ENCODE results near the gene CCDC9. TPM values are rescaled to one million over a fixed set of nuclear protein-coding genes. Genes with fewer than 3 reads are reported as not detected.
A peak's percentile ranks its signal among the peaks of the same experiment; 100 is the strongest.

The CCDC9 gene
- total and polyA plus RNA-seq, 2 of the 8 experiments (the other 6 are each of a cell fraction or from before 2014, with no cell fraction given), result 3.7 to 29.8 TPM

- TF ChIP-seq RBBP5 (IDR thresholded peaks at IDR 0.05; ENCODE audit: borderline replicate concordance, low read depth, low read length), result no peak
- no peak for TF ChIP-seq CHD2 (IDR thresholded peaks at IDR 0.05; ENCODE audit: low read length)
- TF ChIP-seq HDAC2 (IDR thresholded peaks at IDR 0.05; ENCODE audit: borderline replicate concordance in 1 of 2, low read depth in 2 of 2, low read length in 2 of 2), result peak; percentile 4 to 52; a peak in 2 of 4 replicates
- no peak for TF ChIP-seq SP2 (IDR thresholded peaks at IDR 0.05; ENCODE audit: low read length)
- no peak for TF ChIP-seq CTBP2 (IDR thresholded peaks at IDR 0.05; ENCODE audit: borderline replicate concordance, insufficient read depth, insufficient read length, low read length)
- no peak for TF ChIP-seq SP1 (IDR thresholded peaks at IDR 0.05; ENCODE audit: low read depth, low read length)
- TF ChIP-seq RXRA (IDR thresholded peaks at IDR 0.05; ENCODE audit: insufficient read depth, low read depth, low read length), result no peak
- TF ChIP-seq USF2 (IDR thresholded peaks at IDR 0.05; ENCODE audit: low read length), result no peak
- TF ChIP-seq SIRT6 (IDR thresholded peaks at IDR 0.05; ENCODE audit: low read length), result no peak
- TF ChIP-seq CHD1 (IDR thresholded peaks at IDR 0.05; ENCODE audit: low read depth, low read length), result no peak
- no peak for TF ChIP-seq EGR1 (IDR thresholded peaks at IDR 0.05; ENCODE audit: borderline replicate concordance, low read depth, low read length)
- no peak for TF ChIP-seq NANOG (IDR thresholded peaks at IDR 0.05; ENCODE audit: insufficient read depth, low read depth, low read length, poor library complexity, severe bottlenecking)
- TF ChIP-seq POU5F1 (IDR thresholded peaks at IDR 0.05; ENCODE audit: low read depth, low read length), result no peak
- peak; percentile 46 to 89; a peak in 1 of 4 replicates for TF ChIP-seq SIN3A (conservative IDR thresholded peaks at IDR 0.05 in 1 of 2, IDR thresholded peaks at IDR 0.05 in 1 of 2; ENCODE audit: low read depth in 1 of 2, low read length in 2 of 2)
- TF ChIP-seq FOSL1 (IDR thresholded peaks at IDR 0.05; ENCODE audit: insufficient read depth, low read depth, low read length), result no peak
- TF ChIP-seq JUN (IDR thresholded peaks at IDR 0.05; ENCODE audit: low read depth, low read length), result no peak
- TF ChIP-seq EZH2 (IDR thresholded peaks at IDR 0.05; ENCODE audit: low read depth, low read length, severe bottlenecking), result no peak
- no peak for TF ChIP-seq GTF2F1 (IDR thresholded peaks at IDR 0.05; ENCODE audit: borderline replicate concordance, low read depth, low read length)
- no peak for TF ChIP-seq GABPA (IDR thresholded peaks at IDR 0.05; ENCODE audit: borderline replicate concordance, insufficient read depth, low read length)
- no peak for TF ChIP-seq JUND (IDR thresholded peaks at IDR 0.05; ENCODE audit: low read length)
- no peak for TF ChIP-seq CEBPB (IDR thresholded peaks at IDR 0.05; ENCODE audit: low read depth, low read length)
- TF ChIP-seq YY1 (IDR thresholded peaks at IDR 0.05; ENCODE audit: low read depth, low read length), result 0 out of 2 replicates have a peak, but pooled peaks have one; percentile 39
- TF ChIP-seq ASH2L (IDR thresholded peaks at IDR 0.05; ENCODE audit: low read length), result no peak
These were observed 26.0 kb upstream of the CCDC9 start (continued) for GRCh38 chr19:47230054-47230920.

Data from H1 (cell line).